ENCODE measurements around the gene COX5A. TPM values are rescaled to one million over a fixed set of nuclear protein-coding genes. Genes with fewer than 3 reads are reported as not detected.
"Not testable (repeated sequence)": the region's sequence is repeated elsewhere in the genome, so short reads cannot be mapped to it uniquely, and the experiment has no call there.

Gene COX5A
- total RNA-seq, 2 donors from 2014 or later: 314 to 323 TPM

DNA sequence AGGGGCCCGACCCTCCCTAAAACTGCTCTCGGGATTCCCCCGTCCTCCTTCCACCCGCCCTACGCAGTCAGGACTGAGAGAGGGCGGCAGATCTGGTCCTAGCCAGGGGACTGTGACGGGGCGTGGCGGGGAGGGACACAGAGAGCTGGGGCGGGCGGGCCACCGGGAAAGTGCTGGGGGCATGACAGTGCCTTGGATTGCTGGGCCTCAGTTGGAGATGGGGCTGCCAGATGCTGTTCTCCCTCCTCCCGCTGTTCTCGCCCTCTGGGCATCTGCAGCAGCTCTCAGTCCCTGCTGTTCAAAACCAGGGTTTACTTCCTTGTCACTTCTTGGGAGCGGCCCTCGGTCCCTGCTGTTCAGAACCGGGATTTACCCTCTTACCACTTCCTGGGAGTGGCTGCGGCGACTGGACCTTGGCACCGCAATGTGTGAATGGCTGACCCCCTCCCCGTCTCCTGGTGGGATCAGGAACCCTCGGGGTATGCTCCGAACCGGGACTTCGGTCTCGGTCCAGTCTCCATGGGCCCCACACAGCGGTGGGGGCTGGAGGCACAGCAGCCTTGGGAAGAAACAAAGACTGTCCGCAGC is 20.5 kb upstream of the COX5A start:
- H3K36me3 Mint-ChIP-seq: no peaks in the 10 kb centered on the region
- H3K27ac Mint-ChIP-seq: no peak overlapping the region
- ATAC-seq (no peak), DNase-seq (ENCODE audit: low spot score in 2 of 2) (no peak)
- no peaks in the 10 kb centered on the region for H3K9me3 Mint-ChIP-seq

DNA sequence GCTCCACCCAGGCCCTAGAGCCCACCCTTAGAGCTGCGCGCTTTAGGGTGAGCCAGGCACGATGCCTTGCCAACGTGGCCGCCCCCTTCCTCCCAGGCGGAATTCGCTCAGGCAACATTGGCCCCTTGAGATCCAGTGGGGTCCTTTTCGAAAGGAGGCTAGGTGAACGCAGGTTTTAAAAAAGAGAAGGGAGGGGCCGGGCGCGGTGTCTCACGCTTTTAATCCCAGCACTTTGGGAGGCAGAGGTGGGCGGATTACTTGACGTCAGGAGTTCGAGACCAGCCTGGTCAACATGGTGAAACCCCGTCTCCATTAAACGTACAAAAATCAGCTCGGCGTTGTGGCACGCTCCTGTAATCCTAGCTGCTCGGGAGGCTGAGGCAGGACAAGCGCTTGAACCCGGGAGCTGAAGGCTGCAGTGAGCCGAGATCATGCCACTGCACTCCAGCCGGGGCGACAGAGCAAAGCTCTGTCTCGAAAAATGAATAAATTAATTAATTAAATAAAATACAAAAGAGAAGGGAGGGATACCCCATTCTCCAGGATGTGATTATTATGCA is 19.7 kb upstream of the COX5A start:
- ATAC-seq (no peak), DNase-seq (ENCODE audit: low spot score in 2 of 2) (no peak)
- Mint-ChIP-seq H3K27ac (no peak overlapping the region), H3K36me3 (no peaks in the 10 kb centered on the region), H3K9me3 (no peaks in the 10 kb centered on the region)

DNA sequence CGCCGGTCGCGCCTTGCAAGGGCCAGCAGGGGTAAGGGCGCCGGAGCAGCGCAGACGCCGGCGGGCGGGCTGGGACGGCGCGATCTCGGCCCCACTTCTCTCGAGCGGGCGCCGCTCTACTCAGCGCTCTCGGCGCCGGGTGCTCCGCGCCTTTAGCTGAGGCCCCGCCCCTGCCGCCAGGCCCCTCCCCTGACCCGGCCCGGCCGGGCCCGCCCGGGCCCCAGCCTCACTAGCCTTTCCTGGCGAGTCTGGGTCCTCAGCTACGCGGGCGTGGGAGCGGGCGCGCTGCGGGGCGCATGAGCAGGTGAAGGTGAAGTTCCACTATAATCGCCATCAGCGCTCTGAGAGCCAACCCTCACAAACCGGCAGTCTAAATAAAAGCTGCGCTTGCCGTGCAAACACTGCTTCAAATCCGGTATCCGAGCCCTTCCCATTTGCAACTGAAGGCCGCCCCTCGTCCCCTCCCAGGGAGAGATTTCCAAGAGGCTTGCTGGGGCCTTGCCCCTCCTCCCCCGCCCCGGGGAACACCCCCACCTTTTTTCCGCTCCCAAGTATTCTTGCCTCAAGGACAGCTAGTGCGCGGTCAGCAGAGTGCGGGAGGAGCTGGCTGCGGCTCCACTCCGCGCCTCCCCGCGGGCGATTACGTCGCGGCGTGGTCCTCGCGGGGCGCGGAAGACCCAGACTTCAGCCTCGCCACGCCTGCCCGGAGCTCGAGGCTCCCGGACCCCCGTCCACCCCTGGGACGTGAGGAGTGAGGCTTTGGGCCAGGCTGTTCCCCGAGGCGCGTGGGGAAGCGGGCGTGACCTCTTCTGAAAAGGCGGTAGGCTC is 19.0 kb upstream of the COX5A start, which contains the start of gene RPP25:
Gene RPP25, minus strand, starts transcription at position 125 of the 828 bp plus-strand sequence. CDS start 189 bp downstream, outside the sequence.
- DNase-seq (ENCODE audit: low spot score in 2 of 2): peak; percentile 74 to 75
- H3K36me3 Mint-ChIP-seq: no peaks in the 10 kb centered on the region
- ATAC-seq: peak; percentile 84 to 85
- H3K9me3 Mint-ChIP-seq: no peaks in the 10 kb centered on the region
- no peak within 1 kb of the TSS for H3K27ac Mint-ChIP-seq

- Mint-ChIP-seq H3K9me3 (no peaks in the 10 kb centered on the region), H3K36me3 (no peaks in the 10 kb centered on the region), H3K27ac (no peak overlapping the region)
- peak; percentile 58 to 69 for ATAC-seq
- DNase-seq (ENCODE audit: low spot score in 2 of 2): peak; percentile 73 to 79
Observed at GRCh38 chr15:74955796-74956647, 18.1 kb upstream of the COX5A start.

GRCh38 chr15:74955017-74955416 is 17.1 kb upstream of the COX5A start:
- H3K27ac Mint-ChIP-seq: no peak overlapping the region
- no peak for ATAC-seq
- no peak for DNase-seq (ENCODE audit: low spot score in 2 of 2)
- H3K9me3 Mint-ChIP-seq: no peaks in the 10 kb centered on the region
- H3K36me3 Mint-ChIP-seq: no peaks in the 10 kb centered on the region

DNA sequence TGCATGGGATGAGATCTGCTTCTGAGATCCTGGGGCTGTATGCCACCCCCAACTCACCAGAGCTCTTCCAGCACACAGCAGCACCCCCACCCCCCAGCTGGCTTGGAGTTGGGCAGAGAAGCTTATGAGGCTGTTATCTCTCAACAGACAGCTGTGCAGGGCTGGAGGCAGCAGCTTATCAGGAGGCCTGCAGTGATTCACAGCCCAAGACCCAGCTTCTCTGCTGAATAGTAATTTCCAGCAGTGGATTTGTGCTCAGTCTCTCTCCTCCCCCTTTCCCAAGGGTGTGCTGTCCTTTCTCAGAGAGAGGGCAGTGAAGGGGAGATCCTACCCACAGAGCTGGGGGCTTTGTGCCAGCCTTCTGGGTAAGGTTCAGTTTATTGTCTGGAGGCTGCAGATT is 16.6 kb upstream of the COX5A start:
- Mint-ChIP-seq H3K36me3 (no peaks in the 10 kb centered on the region), H3K27ac (no peak overlapping the region), H3K9me3 (no peaks in the 10 kb centered on the region)
- DNase-seq (ENCODE audit: low spot score in 2 of 2): no peak
- ATAC-seq: no peak

GRCh38 chr15:74951006-74951405 is 13.1 kb upstream of the COX5A start:
- Mint-ChIP-seq H3K27ac (no peak overlapping the region), H3K9me3 (no peaks in the 10 kb centered on the region), H3K36me3 (no peaks in the 10 kb centered on the region)
- ATAC-seq: no peak
- no peak for DNase-seq (ENCODE audit: low spot score in 2 of 2)

DNA sequence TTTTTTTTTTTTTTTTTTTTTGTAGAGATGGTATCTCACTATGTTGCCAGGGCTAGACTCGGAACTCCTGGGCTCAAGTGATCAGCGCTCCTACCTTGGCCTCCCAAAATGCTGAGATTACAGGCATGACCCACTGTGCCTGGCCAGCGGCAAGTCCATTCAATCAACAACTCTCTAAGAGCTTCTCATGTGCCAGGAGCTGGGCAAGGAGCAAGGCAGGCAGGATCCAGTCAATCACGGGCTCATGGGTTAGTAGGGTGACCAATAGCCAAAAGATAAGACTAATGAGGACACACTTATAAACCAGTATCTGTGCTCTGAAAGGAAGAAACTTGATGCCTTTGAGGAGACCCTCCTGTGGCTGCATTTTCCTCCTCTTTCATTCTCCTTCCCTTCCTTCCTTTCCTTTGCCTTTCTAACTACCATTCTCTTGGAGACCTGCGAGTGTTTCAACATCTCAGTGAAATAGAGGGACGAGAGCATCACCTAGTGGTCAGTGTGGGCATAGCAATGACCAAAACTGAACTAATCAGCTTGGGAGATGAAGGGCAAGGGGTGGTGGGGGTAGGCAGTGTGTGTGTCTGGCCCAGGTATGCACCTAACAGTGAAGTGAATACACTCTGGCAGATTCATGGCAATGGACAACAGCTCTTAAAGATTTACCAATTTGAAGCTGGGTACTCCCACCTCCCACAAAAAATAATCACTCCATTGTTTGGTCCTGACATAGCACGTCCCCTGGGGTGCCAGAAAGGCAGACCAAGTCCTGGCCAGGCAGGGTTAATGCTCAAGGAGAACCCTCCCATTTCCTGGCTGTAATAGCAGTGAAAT is 12.4 kb upstream of the COX5A start:
- no peaks in the 10 kb centered on the region for H3K9me3 Mint-ChIP-seq
- H3K27ac Mint-ChIP-seq: no peak overlapping the region
- ATAC-seq: peak; percentile 82 to 85
- H3K36me3 Mint-ChIP-seq: no peaks in the 10 kb centered on the region
- peak in 1 of 2 donors; percentile 86 for DNase-seq (ENCODE audit: low spot score in 2 of 2)

- Mint-ChIP-seq H3K9me3 (no peaks in the 10 kb centered on the region), H3K27ac (peak overlapping the region; percentile 90 to 94), H3K36me3 (peaks cover 13 to 17% of the 10 kb centered on the region in 2 donors)
- DNase-seq (ENCODE audit: low spot score in 2 of 2) (no peak), ATAC-seq (no peak)
Observed at GRCh38 chr15:74937272-74937589, 642 bp downstream of the COX5A start.

GRCh38 chr15:74935193-74935592 is 2.7 kb downstream of the COX5A start:
- not testable (repeated sequence) for H3K9me3 Mint-ChIP-seq; DNase-seq (ENCODE audit: low spot score in 2 of 2); ATAC-seq
- H3K27ac Mint-ChIP-seq: peak overlapping the region in 1 of 2 donors; percentile 44
- H3K36me3 Mint-ChIP-seq: peaks cover 13 to 17% of the 10 kb centered on the region in 2 donors

DNA sequence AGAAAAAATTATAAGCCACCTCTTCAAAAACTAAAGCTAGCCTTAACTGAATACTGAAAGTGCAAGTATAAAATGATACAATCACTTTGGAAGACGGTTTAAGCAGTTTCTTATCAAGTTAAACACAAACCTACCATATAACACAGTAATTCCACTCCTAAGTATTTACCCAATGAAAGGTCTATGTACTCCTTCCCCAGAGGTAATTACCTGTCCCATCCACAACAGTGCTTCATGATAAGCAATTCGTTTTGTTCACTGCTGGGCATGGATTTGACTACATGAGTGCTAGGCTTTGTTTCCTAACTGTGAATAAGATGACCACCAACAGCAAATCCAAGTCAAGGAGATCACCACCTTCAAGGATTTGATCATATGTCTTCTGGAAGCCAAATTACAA is 4.3 kb downstream of the COX5A start:
- Mint-ChIP-seq H3K36me3 (peaks cover 13 to 17% of the 10 kb centered on the region in 2 donors), H3K9me3 (no peaks in the 10 kb centered on the region), H3K27ac (peak overlapping the region in 1 of 2 donors; percentile 81)
- DNase-seq (ENCODE audit: low spot score in 2 of 2) (no peak), ATAC-seq (no peak)

DNA sequence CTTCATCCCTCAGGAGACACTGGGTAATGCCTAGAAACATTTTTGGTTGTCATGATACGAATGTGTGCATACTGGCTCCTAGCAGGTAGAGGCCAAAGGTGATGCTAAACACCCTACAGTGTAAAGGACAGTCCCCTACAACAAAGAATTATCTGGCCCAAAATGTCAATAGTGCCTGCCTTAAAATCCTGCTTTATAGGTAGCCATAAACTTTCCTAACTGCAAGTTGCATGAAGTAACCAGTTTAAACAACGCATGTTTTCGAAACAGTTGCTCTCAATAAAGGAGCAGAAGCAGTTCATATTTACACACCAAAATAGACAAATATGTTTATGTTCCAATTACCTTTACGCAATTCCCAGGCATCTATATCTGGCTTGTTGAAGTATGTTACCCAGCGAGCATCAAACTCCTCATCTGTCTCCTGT is 9.1 kb downstream of the COX5A start:
- no peaks in the 10 kb centered on the region for H3K36me3 Mint-ChIP-seq
- no peaks in the 10 kb centered on the region for H3K9me3 Mint-ChIP-seq
- no peak for ATAC-seq
- DNase-seq (ENCODE audit: low spot score in 2 of 2): no peak
- H3K27ac Mint-ChIP-seq: no peak overlapping the region

GRCh38 chr15:74924525-74924924 is 13.3 kb downstream of the COX5A start:
- Mint-ChIP-seq H3K9me3 (no peaks in the 10 kb centered on the region), H3K36me3 (peaks cover 4 to 16% of the 10 kb centered on the region in 2 donors), H3K27ac (no peak overlapping the region)
- DNase-seq (ENCODE audit: low spot score in 2 of 2): no peak
- no peak for ATAC-seq

- no peak for ATAC-seq
- Mint-ChIP-seq H3K36me3 (peaks cover 11 to 32% of the 10 kb centered on the region in 2 donors), H3K9me3 (no peaks in the 10 kb centered on the region)
Observed at GRCh38 chr15:74920456-74920855, 17.4 kb downstream of the COX5A start.

GRCh38 chr15:74917676-74918075 is 20.2 kb downstream of the COX5A start:
- ATAC-seq (no peak), DNase-seq (ENCODE audit: low spot score in 2 of 2) (no peak)
- H3K9me3 Mint-ChIP-seq: no peaks in the 10 kb centered on the region
- H3K36me3 Mint-ChIP-seq: peaks cover 11 to 38% of the 10 kb centered on the region in 2 donors
- H3K27ac Mint-ChIP-seq: peak overlapping the region in 1 of 2 donors; percentile 60

More at GRCh38 chr15:74920456-74920855, 17.4 kb downstream of the COX5A start:
- H3K27ac Mint-ChIP-seq: no peak overlapping the region
- no peak for DNase-seq (ENCODE audit: low spot score in 2 of 2)

- H3K9me3 Mint-ChIP-seq; H3K27ac Mint-ChIP-seq; ATAC-seq; DNase-seq (ENCODE audit: low spot score in 2 of 2): not testable (repeated sequence)
- H3K36me3 Mint-ChIP-seq: peaks cover 2 to 28% of the 10 kb centered on the region in 2 donors
Observed at GRCh38 chr15:74913799-74914198, 24.1 kb downstream of the COX5A start.

Data from activated naive CD4-positive, alpha-beta T cell treated with anti-CD3 and anti-CD28 coated beads, Interleukin-2, amount 50 U/mL, for 72 hours (primary cell).